Stimulated activated CD4-positive, alpha-beta T cell treated with anti-CD3 and anti-CD28 coated beads, Interleukin-15, amount 100 ng/mL, for 1 hour (primary cell): ENCODE data around the gene PRKCE.

Experiments used
- DNase-seq, 2 donors: peaks; one replicate each; pipeline ENCODE4 v3.0.0-alpha.2; 2020; ENCODE audit warnings: low read depth in 1 of 2, low spot score in 1 of 2

PRKCE gene

DNA sequence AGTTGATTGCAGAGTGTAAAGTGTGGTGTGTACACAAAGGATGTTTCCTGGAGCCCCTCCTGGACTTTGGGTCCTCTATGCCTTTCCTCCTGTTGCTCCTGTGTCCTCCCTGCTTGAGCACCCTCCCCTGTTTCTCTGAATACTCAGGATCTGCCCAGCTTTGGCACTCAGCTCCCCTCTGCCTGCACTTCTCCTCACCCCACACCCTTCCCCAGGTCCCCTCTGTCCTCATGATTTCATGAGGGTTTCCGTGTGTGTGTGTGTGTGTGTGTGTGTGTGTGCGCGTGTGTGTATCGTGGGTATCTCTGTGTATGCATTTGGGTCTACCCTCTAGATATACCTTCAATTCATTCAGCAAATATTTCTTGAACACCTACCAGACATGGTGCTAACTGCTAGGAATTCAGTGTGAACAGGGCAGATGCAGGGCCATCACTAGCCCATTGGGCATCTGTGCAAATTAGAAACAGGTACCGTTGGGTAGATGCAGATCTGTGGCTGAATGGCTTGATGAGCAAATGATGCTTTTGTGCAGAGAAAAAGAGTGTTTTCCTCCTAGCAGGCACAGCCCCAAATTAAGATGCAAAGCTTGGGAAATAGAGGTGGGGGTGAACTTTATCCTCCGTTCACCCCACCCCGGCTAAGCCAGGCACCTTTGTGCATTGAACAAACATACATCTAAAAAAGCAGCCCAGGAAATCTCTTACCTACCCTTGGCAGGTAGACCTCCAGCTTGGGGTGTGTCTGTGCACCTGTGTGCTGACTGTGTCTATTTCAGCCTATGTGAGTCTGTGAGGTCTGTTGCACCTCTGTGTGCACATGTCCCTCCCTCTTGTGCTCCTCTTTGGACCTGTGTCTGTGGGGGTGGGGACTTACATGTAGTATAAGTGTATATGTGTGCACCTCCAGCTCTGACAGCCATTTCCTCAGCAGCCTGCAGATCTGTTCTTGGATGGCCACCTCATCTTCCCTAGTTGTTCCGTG lies 585.7 kb downstream of the PRKCE start:
- DNase-seq: no peak
